GM12865 (cell line): ENCODE data around the gene ZNRF1.
A peak's percentile ranks its signal among the peaks of the same experiment; 100 is the strongest.

ENCODE experiments used
- DNase-seq: peaks from one replicate; pipeline ENCODE4 v3.0.0; 2010; ENCODE audit warnings: low read depth
- H3K4me3 ChIP-seq: 2 replicates; pipeline ENCODE4 v1.5.1; 2011; ENCODE audit warnings: mild to moderate bottlenecking, low read depth, low read length, control low read depth
- CTCF ChIP-seq: IDR thresholded peaks from 2 replicates; pipeline ENCODE4 v1.5.1; 2011; ENCODE audit warnings: low read length, control low read depth, low read depth, inconsistent platforms; ENCODE audit not compliant: insufficient read depth; ENCODE audit errors: missing control alignments

Gene ZNRF1

GRCh38 chr16:75099075-75099667 is 100.3 kb downstream of the ZNRF1 start:
- no peak for TF ChIP-seq CTCF
- no peak overlapping the region for H3K4me3 ChIP-seq
- DNase-seq: no peak

DNA sequence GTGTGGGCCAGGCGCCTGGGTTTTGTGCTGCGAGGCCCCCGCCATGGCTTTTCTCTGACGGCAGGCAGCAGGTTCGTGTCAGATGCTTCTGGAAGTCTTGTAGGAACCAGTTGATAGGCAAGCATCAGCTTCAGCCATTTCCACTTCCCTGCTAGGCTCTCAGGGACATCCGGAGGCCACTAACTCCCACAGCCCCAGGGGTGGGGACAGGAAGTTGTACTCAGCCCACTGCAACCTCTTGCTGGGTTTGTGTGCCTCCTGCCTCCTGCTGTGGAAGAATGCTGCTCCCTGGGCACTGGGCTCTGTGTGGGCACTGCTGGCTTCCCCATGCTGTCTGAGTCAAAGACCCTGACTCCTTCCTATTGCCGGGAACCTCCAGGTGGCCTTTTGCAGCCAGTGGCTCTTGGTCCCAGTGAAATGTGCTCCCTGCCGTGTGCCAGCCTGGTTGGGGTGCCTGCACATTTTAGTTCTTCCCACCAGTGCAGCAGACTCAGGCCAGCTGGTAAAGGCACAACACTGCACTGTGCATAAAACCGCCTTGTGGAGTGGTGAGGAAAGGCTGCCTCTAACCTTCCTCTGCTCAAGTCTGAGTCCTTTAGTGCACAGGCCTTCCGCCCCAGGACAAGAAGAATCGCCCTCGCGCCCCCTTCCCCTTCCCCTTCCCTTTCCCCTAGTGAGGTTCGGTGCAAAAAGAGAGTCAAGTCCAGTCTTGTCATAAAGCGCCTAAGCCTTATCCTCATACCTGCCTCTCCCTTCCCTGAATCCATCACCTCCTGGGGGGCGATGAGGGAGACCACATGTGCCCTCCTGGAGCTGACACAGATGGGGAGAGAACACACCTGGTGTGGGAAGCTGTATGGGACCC is 101.1 kb downstream of the ZNRF1 start:
- H3K4me3 ChIP-seq: no peak overlapping the region
- DNase-seq: peak; percentile 61
- TF ChIP-seq CTCF: no peak

- H3K4me3 ChIP-seq: no peak overlapping the region
- no peak for TF ChIP-seq CTCF
- no peak for DNase-seq
Measured at GRCh38 chr16:75100603-75100990, 101.8 kb downstream of the ZNRF1 start.

DNA sequence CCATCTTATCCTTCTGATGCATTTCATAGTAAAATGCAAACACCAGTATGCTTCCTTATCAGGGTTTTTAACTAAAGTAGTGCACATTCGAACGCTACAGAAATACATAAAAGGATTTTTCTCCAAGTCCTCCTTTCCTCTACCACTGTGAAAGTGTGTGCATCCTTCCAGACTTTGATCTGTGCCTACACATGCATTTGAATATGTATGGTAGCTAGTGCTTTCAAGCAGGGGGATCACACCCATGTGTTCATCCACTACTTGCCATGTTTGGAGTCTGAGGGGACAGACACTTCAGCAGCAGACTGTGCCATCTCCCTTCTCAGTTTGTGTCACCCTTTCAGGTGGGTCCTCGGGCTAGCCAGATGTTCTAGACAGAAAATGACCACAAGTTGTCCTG is 102.8 kb downstream of the ZNRF1 start:
- TF ChIP-seq CTCF: no peak
- no peak overlapping the region for H3K4me3 ChIP-seq
- DNase-seq: no peak

DNA sequence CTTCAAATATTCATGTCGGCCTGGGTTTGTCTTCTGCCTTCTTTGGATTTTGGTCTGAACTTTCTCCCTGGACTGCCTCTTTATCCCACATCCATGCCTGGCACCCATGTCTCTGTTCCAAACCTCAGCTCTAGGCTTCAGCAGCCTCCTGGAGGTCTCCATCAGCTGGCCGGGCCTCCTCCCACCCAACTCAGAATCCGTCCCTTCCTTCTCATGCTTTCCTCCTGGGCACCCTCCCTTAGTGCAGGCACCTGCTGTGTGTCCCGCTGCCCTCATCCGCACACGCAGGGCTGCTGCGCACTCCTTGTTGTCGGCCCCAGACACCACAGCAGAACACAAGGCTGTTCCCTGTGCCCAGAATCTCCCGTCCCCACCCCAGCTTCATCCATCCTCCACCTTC is 103.8 kb downstream of the ZNRF1 start:
- no peak for DNase-seq
- H3K4me3 ChIP-seq: no peak overlapping the region
- TF ChIP-seq CTCF: no peak

DNA sequence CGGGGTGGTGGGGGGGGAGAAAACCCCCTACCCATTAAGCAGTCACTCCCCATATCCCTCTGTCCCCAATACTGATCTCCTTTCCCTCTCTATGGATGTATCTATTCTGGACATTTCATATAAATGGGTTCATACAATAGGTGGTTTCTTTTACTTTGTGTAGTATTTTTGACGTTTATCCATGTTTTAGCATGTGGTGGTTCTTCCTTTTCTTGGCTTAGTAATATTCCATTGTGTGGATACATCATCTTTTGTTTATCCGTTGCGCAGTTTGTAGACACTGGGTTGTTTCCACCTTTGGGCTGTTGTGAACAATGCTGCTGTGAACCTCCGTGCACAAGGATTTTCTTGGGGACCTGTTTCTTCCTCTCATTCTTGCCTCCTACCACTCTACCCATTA is 105.2 kb downstream of the ZNRF1 start:
- H3K4me3 ChIP-seq: no peak overlapping the region
- no peak for DNase-seq
- no peak for TF ChIP-seq CTCF
